ENCODE data around the gene SLC10A7. TPM values are rescaled to one million over a fixed set of nuclear protein-coding genes. Genes with fewer than 3 reads are reported as not detected.

The SLC10A7 gene
- total RNA-seq, 1 donor from 2014 or later, result 10.5 TPM

DNA sequence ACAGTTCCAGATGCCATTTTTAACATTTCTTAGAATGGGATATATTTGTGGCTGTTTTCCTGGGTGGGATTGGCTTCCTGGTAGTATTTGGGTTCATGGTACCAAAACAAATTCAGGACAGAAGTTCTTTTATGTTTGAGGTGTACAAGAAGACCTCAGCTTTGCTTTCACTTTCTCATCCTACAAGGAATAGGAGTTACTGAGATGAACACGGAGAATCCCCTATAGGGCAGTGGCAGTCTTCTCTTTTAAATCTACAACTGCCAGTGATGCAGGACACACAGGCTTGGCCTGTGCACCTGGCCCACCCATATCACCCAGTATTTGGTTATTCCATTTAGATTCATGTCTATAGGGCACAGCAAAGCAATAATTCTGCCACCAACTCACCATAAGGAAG lies 35.2 kb downstream of the SLC10A7 start:
- Mint-ChIP-seq H3K36me3 (ENCODE audit: unreplicated experiment) (peaks cover 20% of the 10 kb centered on the region), H3K4me1 (ENCODE audit: unreplicated experiment) (no peaks in the 10 kb centered on the region), H3K4me3 (ENCODE audit: unreplicated experiment) (no peak overlapping the region), H3K27ac (ENCODE audit: unreplicated experiment) (no peak overlapping the region), H3K27me3 (ENCODE audit: unreplicated experiment) (no peaks in the 10 kb centered on the region), H3K9me3 (ENCODE audit: unreplicated experiment) (peaks cover 22% of the 10 kb centered on the region)
- TF ChIP-seq, protein P1, sequence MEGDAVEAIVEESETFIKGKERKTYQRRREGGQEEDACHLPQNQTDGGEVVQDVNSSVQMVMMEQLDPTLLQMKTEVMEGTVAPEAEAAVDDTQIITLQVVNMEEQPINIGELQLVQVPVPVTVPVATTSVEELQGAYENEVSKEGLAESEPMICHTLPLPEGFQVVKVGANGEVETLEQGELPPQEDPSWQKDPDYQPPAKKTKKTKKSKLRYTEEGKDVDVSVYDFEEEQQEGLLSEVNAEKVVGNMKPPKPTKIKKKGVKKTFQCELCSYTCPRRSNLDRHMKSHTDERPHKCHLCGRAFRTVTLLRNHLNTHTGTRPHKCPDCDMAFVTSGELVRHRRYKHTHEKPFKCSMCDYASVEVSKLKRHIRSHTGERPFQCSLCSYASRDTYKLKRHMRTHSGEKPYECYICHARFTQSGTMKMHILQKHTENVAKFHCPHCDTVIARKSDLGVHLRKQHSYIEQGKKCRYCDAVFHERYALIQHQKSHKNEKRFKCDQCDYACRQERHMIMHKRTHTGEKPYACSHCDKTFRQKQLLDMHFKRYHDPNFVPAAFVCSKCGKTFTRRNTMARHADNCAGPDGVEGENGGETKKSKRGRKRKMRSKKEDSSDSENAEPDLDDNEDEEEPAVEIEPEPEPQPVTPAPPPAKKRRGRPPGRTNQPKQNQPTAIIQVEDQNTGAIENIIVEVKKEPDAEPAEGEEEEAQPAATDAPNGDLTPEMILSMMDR (IDR thresholded peaks at IDR 0.05), result no peak
- no peak for DNase-seq (ENCODE audit: extremely low spot score, unreplicated experiment)

DNA sequence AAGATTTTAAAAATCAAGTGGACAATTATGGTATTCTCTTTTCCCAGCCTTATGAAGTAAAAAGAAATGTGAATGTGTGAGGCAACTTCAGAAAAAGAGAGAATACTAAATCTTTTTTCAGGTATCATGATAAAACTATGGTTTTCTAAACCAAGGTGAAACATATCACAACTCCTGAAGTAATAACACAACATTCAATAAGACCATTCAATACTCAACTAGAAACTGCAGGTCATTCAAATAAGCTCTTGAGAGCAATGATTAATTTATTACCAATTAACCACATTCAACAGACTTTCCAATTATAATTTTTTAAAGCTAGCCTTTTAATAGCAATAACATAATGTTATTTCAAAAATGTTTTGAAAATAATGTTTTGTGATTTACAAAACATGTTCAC lies 35.8 kb downstream of the SLC10A7 start:
- DNase-seq (ENCODE audit: extremely low spot score, unreplicated experiment), result no peak
- Mint-ChIP-seq H3K27me3 (ENCODE audit: unreplicated experiment) (no peaks in the 10 kb centered on the region), H3K27ac (ENCODE audit: unreplicated experiment) (no peak overlapping the region), H3K4me3 (ENCODE audit: unreplicated experiment) (no peak overlapping the region), H3K9me3 (ENCODE audit: unreplicated experiment) (peaks cover 22% of the 10 kb centered on the region), H3K36me3 (ENCODE audit: unreplicated experiment) (peaks cover 17% of the 10 kb centered on the region), H3K4me1 (ENCODE audit: unreplicated experiment) (no peaks in the 10 kb centered on the region)
- TF ChIP-seq, protein P1 (IDR thresholded peaks at IDR 0.05), result no peak

DNA sequence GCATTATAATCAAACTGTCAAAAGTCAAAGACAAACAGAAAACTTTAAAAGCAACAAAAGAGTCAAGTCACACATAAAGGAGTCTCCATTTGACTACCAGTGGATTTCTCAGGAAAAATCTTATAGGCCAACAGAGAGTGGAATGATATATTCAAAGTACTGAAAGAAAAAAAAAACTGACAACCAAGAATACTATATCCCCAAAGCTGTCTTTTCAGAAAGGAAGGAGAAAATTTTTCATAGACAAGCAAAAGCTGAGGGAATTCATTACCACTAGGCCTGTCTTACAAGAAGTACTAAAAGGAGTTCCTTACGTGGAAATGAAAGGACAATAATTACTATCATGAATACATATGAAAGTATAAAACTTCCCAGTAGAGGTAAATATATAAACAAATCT lies 39.0 kb downstream of the SLC10A7 start:
- H3K27ac Mint-ChIP-seq (ENCODE audit: unreplicated experiment), result no peak overlapping the region

DNA sequence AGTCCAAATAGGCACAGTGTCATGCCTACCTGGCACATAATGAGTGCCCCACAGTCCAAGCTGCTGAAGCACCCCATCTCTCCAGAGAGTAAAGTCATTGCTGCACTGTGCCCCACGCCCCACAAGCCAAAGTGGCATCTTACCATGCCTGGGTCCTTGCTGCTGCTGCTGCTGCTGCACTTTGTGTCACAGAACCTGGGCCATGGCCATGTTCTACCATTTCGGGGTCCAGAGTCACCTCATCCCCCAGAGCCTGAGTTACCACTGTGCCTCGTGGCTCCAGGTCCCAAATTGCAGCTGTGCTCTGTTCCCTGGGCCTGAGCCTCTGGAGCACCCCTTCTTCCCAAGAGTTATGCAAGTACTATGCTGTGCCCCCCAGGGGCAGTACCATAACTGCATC lies 40.5 kb downstream of the SLC10A7 start:
- no peak for DNase-seq (ENCODE audit: extremely low spot score, unreplicated experiment)
- peaks cover 7% of the 10 kb centered on the region for H3K4me1 Mint-ChIP-seq (ENCODE audit: unreplicated experiment)
- no peak overlapping the region for H3K27ac Mint-ChIP-seq (ENCODE audit: unreplicated experiment)
- H3K27me3 Mint-ChIP-seq (ENCODE audit: unreplicated experiment), result no peaks in the 10 kb centered on the region
- TF ChIP-seq, protein P1 (IDR thresholded peaks at IDR 0.05), result no peak
- H3K4me3 Mint-ChIP-seq (ENCODE audit: unreplicated experiment), result no peak overlapping the region
- H3K9me3 Mint-ChIP-seq (ENCODE audit: unreplicated experiment), result peaks cover 22% of the 10 kb centered on the region
- H3K36me3 Mint-ChIP-seq (ENCODE audit: unreplicated experiment), result peaks cover 13% of the 10 kb centered on the region

More for the DNA sequence above, 39.0 kb downstream of the SLC10A7 start:
- peaks cover 5% of the 10 kb centered on the region for H3K4me1 Mint-ChIP-seq (ENCODE audit: unreplicated experiment)
- TF ChIP-seq, protein P1 (IDR thresholded peaks at IDR 0.05), result no peak
- H3K4me3 Mint-ChIP-seq (ENCODE audit: unreplicated experiment), result no peak overlapping the region
- DNase-seq (ENCODE audit: extremely low spot score, unreplicated experiment), result no peak
- H3K36me3 Mint-ChIP-seq (ENCODE audit: unreplicated experiment), result peaks cover 17% of the 10 kb centered on the region
- H3K9me3 Mint-ChIP-seq (ENCODE audit: unreplicated experiment), result peaks cover 22% of the 10 kb centered on the region
- H3K27me3 Mint-ChIP-seq (ENCODE audit: unreplicated experiment), result no peaks in the 10 kb centered on the region

DNA sequence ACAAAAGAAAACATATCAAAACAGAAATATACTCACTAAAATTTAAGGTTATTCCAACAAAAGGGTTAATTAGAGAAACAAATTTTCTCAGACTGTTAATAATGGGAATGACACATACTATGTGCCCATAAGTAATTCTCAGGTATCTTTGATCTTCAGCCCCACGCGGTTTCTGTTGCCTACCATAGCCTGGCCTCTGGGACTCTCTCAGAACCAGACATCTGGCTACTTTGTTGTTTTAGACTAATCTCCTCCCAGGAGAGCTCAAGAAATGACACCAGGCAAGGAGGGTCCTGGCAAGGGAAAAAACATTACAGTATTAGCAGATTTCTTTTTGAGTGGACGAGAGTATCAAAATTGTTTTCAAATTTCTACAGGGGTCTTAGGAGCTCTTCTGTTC lies 43.7 kb downstream of the SLC10A7 start:
- no peak overlapping the region for H3K4me3 Mint-ChIP-seq (ENCODE audit: unreplicated experiment)
- H3K27me3 Mint-ChIP-seq (ENCODE audit: unreplicated experiment), result no peaks in the 10 kb centered on the region
- H3K4me1 Mint-ChIP-seq (ENCODE audit: unreplicated experiment), result peaks cover 7% of the 10 kb centered on the region
- H3K27ac Mint-ChIP-seq (ENCODE audit: unreplicated experiment), result no peak overlapping the region
- TF ChIP-seq, protein P1 (IDR thresholded peaks at IDR 0.05), result no peak
- peaks cover 14% of the 10 kb centered on the region for H3K9me3 Mint-ChIP-seq (ENCODE audit: unreplicated experiment)
- DNase-seq (ENCODE audit: extremely low spot score, unreplicated experiment), result no peak
- peaks cover 10% of the 10 kb centered on the region for H3K36me3 Mint-ChIP-seq (ENCODE audit: unreplicated experiment)
